ENCODE data around the gene ENO1.
"Not testable (repeated sequence)": the region's sequence is repeated elsewhere in the genome, so short reads cannot be mapped to it uniquely, and the experiment has no call there.

The ENO1 gene

DNA sequence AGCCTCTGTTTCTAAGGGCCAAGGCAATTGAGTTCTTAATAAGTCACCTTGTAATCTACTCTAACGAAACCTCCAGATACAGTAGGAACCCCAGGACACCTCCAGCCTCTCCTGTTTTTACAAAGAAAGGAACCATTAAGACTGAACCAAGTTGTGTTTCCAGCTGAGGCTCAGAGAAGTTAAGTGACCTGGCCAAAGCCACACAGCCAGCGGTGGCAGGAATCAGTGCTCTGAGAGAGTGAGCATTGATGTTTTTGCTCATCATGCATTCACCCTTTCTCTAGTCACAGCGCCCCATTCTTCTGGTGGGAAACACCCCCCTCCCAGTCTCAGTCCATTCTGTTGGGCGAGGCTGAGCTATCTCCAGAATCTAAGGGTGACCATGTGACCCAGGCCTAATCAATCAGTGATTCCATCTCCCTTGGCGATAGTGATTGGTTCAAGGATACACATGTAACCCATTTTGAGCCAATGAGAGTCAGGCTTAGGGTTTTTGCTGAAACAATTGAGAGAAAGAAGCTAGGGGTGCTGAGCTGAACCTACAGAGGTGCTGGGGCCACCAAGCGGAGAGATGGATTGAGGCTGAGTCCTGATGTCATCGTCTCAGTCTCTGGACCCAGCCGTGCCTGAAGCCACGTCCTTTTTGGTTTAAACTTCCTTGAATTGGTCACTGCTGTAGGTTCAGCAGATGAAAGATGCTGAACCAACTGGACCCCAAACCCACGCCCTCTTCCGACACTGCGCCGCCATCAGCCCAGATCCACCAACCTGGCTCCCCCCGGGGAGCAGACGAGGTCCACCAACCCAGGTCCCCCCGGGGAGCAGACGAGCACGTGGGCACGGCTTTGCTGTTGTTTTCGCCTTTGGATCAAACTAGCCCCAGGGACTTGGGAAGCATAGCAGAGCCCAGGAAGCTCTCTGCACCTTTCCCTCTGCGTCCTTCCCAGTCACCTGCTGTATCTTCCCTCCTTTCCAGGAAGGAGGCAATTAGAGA, 33.1 kb downstream of the ENO1 start:
- no peak overlapping the region for H3K4me3 ChIP-seq (ENCODE audit: low read depth, low read length)
- in situ Hi-C loops (cut with HindIII; ENCODE audit: low sequenced_read_pairs), result no loop called here
- TF ChIP-seq, protein P1, sequence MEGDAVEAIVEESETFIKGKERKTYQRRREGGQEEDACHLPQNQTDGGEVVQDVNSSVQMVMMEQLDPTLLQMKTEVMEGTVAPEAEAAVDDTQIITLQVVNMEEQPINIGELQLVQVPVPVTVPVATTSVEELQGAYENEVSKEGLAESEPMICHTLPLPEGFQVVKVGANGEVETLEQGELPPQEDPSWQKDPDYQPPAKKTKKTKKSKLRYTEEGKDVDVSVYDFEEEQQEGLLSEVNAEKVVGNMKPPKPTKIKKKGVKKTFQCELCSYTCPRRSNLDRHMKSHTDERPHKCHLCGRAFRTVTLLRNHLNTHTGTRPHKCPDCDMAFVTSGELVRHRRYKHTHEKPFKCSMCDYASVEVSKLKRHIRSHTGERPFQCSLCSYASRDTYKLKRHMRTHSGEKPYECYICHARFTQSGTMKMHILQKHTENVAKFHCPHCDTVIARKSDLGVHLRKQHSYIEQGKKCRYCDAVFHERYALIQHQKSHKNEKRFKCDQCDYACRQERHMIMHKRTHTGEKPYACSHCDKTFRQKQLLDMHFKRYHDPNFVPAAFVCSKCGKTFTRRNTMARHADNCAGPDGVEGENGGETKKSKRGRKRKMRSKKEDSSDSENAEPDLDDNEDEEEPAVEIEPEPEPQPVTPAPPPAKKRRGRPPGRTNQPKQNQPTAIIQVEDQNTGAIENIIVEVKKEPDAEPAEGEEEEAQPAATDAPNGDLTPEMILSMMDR (IDR thresholded peaks at IDR 0.05; ENCODE audit: low read depth, low read length, missing control alignments), result no peak
- DNase-seq (ENCODE audit: low read depth), result no peak

DNA sequence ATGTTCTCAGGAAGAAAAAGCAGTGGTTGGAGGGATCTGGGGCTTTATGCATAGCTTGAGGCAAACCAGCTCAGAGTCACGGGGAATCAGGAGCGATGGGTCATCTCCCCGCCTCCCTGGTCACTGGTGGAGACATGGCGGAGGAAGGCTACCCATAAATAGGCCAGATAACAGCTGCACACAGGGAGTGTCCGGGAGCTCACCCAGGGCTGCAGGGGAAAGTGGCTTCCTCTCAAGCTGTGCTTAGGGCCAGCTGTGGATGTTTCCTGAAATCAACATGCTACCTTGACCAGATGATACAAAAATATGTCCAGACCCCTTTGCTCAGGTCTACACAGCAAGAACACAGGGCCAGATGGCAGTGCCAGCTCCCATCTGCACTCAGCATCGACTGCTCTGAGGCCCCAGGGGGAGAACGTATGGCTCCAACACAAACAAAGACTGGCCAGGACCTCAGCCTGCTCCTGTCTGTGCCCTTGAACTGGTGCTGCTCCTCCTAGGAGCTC, 33.9 kb downstream of the ENO1 start:
- no peak for DNase-seq (ENCODE audit: low read depth)
- no peak overlapping the region for H3K4me3 ChIP-seq (ENCODE audit: low read depth, low read length)
- in situ Hi-C loops (cut with HindIII; ENCODE audit: low sequenced_read_pairs), result no loop called here
- TF ChIP-seq, protein P1 (IDR thresholded peaks at IDR 0.05; ENCODE audit: low read depth, low read length, missing control alignments), result no peak

DNA sequence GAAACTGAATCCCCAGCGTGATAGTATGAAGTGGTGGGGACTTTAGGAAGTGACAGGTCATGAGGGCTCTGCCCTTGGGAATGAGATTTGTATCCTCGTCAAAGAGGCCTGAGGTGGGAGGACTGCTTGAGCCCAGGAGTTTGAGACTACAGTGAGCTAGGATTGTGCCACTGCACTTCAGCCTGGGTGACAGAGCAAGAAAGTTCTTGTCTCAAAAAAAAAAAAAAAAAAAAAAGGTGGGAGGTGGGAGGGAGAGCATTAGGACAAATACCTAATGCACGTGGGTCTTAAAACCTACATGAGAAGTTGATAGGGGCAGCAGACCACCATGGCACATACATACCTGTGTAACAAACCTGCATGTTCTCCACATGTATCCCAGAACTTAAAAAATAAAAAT, 37.1 kb downstream of the ENO1 start:
- in situ Hi-C loops (cut with HindIII; ENCODE audit: low sequenced_read_pairs), result no loop called here
- H3K4me3 ChIP-seq (ENCODE audit: low read depth, low read length), result no peak overlapping the region
- DNase-seq (ENCODE audit: low read depth), result no peak
- TF ChIP-seq, protein P1 (IDR thresholded peaks at IDR 0.05; ENCODE audit: low read depth, low read length, missing control alignments), result no peak

DNA sequence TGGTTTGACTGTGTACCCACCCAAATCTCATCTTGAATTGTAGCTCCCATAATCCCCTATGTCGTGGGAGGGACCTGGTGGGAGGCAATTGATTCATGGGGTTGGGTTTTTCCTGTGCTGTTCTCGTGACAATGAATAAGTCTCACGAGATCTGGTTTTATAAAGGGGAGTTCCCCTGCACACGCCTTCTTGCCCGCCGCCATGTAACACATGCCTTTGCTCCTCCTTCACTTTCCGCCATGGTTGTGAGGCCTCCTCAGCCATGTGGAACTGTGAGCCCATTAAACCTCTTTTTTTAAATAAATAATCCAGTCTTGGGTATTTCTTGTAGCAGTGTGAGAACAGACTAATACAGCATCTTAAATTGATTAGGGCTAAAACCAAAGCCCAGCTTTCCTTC, 38.5 kb downstream of the ENO1 start:
- TF ChIP-seq, protein P1 (IDR thresholded peaks at IDR 0.05; ENCODE audit: low read depth, low read length, missing control alignments), result no peak
- no peak overlapping the region for H3K4me3 ChIP-seq (ENCODE audit: low read depth, low read length)
- in situ Hi-C loops (cut with HindIII; ENCODE audit: low sequenced_read_pairs), result no loop called here
- DNase-seq (ENCODE audit: low read depth), result no peak

DNA sequence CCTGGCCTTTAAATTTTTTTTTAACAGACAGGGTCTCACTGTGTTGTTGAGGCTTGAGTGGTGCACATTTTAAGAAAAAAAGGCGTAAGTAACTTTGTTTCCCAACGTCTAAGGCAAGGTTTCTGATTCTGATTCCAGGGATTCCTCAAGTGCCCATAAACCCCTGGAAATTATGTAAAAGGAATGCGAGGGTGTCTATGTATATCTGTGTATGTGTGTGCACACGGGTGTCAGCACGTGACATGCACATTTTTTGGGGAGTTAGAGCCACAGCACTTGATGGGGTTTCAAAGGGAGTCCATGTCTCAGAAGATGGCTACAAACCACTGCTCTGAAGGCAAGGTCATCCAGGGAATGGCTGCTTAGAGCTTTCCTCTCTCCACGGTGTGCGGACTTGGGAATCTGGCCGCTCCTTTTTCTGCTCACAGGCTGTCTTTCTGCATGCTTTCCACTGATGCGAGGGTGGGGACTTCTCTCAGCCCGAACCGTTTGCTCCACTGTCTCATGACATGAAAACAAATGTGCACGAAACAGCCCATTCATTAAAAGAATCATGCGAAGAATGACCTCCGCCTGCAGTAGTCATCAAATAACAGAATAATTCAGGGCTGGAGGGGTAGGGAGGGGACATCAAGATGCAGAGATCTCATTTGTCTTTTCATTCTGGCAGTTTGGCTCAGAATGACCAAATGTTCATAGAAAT, 42.4 kb downstream of the ENO1 start:
- in situ Hi-C loops (cut with HindIII; ENCODE audit: low sequenced_read_pairs), result no loop called here
- DNase-seq (ENCODE audit: low read depth), result no peak
- H3K4me3 ChIP-seq (ENCODE audit: low read depth, low read length), result no peak overlapping the region
- TF ChIP-seq, protein P1 (IDR thresholded peaks at IDR 0.05; ENCODE audit: low read depth, low read length, missing control alignments), result no peak

DNA sequence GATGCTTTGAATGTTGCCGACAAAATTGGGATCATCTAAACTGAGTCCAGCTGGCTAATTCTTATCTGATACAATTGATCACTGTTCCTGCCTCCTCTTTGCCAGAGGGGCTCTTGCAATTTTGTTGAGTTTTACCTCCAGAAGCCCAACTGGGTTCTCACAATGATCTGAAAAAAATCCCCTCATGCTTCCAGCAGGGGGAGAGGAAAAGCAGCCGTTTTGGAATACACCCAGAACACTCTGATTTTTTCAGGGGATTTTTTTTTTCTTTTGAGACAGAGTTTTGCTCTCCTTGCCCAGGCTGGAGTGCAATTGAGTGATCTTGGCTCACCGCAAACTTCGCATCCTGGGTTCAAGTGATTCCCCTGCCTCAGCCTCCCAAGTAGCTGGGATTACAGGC, 47.1 kb downstream of the ENO1 start:
- in situ Hi-C loops (cut with HindIII; ENCODE audit: low sequenced_read_pairs), result no loop called here
- DNase-seq (ENCODE audit: low read depth), result no peak
- no peak overlapping the region for H3K4me3 ChIP-seq (ENCODE audit: low read depth, low read length)
- TF ChIP-seq, protein P1 (IDR thresholded peaks at IDR 0.05; ENCODE audit: low read depth, low read length, missing control alignments), result peak; percentile 60

DNA sequence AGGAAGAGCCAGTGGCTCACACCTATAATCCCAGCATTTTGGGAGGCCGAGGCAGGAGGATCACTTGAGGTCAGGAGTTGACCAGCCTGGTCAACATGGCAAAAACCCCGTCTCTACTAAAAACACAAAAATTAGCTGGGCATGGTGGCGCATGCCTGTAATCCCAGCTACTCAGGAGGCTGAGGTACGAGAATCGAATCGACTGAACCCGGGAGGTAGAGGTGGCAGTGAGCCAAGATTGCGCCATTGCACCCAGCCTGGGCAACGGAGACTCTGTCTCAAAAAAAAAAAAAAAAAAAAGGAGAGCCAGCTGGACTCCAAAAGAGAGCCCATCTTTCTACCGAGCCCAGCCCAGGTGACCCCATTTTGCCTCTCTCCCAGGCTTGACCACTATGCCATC, 47.8 kb downstream of the ENO1 start:
- H3K4me3 ChIP-seq (ENCODE audit: low read depth, low read length); in situ Hi-C loops (cut with HindIII; ENCODE audit: low sequenced_read_pairs); DNase-seq (ENCODE audit: low read depth): not testable (repeated sequence)

All from astrocyte of the cerebellum (primary cell).